ENCODE data around the gene ADAMTSL4.
"Not testable (repeated sequence)": the region's sequence is repeated elsewhere in the genome, so short reads cannot be mapped to it uniquely, and the experiment has no call there.

ADAMTSL4 gene

GRCh38 chr1:150555971-150556865, 7.0 kb downstream of the ADAMTSL4 start:
- no peak for DNase-seq

- DNase-seq, result no peak
Measured at GRCh38 chr1:150557065-150557600, 7.9 kb downstream of the ADAMTSL4 start.

- no peak for DNase-seq
Measured at GRCh38 chr1:150557813-150558212, 8.6 kb downstream of the ADAMTSL4 start.

GRCh38 chr1:150558303-150558704, 9.1 kb downstream of the ADAMTSL4 start:
- DNase-seq, result no peak

GRCh38 chr1:150558761-150559655, 9.8 kb downstream of the ADAMTSL4 start:
- DNase-seq, result no peak

- no peak for DNase-seq
Measured at GRCh38 chr1:150559656-150560010, 10.4 kb downstream of the ADAMTSL4 start.

GRCh38 chr1:150560011-150560438, 10.8 kb downstream of the ADAMTSL4 start:
- peak; percentile 54 for DNase-seq

GRCh38 chr1:150560576-150561253, 11.5 kb downstream of the ADAMTSL4 start:
- no peak for DNase-seq

- DNase-seq, result peak; percentile 99
Measured at GRCh38 chr1:150561254-150561973, 12.2 kb downstream of the ADAMTSL4 start.

- DNase-seq, result peak; percentile 93
Measured at GRCh38 chr1:150561974-150562445, 12.8 kb downstream of the ADAMTSL4 start.

GRCh38 chr1:150562446-150563339, 13.5 kb downstream of the ADAMTSL4 start:
- DNase-seq, result no peak

- DNase-seq, result peak; percentile 36
Measured at GRCh38 chr1:150563340-150564038, 14.3 kb downstream of the ADAMTSL4 start.

- peak; percentile 49 for DNase-seq
Measured at GRCh38 chr1:150564051-150564991, 15.1 kb downstream of the ADAMTSL4 start.

GRCh38 chr1:150565240-150565991, 16.2 kb downstream of the ADAMTSL4 start:
- not testable (repeated sequence) for DNase-seq

GRCh38 chr1:150566589-150567340, 17.6 kb downstream of the ADAMTSL4 start:
- no peak for DNase-seq

GRCh38 chr1:150567341-150567716, 18.1 kb downstream of the ADAMTSL4 start:
- DNase-seq, result no peak
